SKM-1 (cell line): ENCODE results near the gene RPL22L1.
A peak's percentile ranks its signal among the peaks of the same experiment; 100 is the strongest.
"Not testable (repeated sequence)": the region's sequence is repeated elsewhere in the genome, so short reads cannot be mapped to it uniquely, and the experiment has no call there.

ENCODE experiments used
- DNase-seq: peaks from one replicate; lab custom pipeline; 2025; ENCODE audit not compliant: unreplicated experiment; lab: John Stamatoyannopoulos, UW

Gene RPL22L1

GRCh38 chr3:170869645-170870593 is at the start of gene RPL22L1:
TSS of gene RPL22L1 (minus strand) at chr3:170870195. CDS start at chr3:170870167, 28 bp downstream.
- DNase-seq, result no peak

- DNase-seq, result no peak
Observed at GRCh38 chr3:170918715-170919114, 48.7 kb upstream of the RPL22L1 start.

GRCh38 chr3:170914690-170915089 is 44.7 kb upstream of the RPL22L1 start:
- no peak for DNase-seq

GRCh38 chr3:170914212-170914611 is 44.2 kb upstream of the RPL22L1 start:
- no peak for DNase-seq

- DNase-seq, result no peak
Observed at GRCh38 chr3:170911051-170911450, 41.1 kb upstream of the RPL22L1 start.

GRCh38 chr3:170910542-170910941 is 40.5 kb upstream of the RPL22L1 start:
- no peak for DNase-seq

- no peak for DNase-seq
Observed at GRCh38 chr3:170909129-170909903, 39.3 kb upstream of the RPL22L1 start.

- DNase-seq, result peak; percentile 61
Observed at GRCh38 chr3:170908235-170909116, 38.5 kb upstream of the RPL22L1 start, which contains the start of gene EIF5A2. TSS of gene EIF5A2 (minus strand) at chr3:170908637. CDS start at chr3:170907806, 831 bp downstream.

GRCh38 chr3:170907637-170908234 is 37.7 kb upstream of the RPL22L1 start:
- DNase-seq, result no peak

- DNase-seq, result no peak
Observed at GRCh38 chr3:170905862-170906261, 35.9 kb upstream of the RPL22L1 start.

GRCh38 chr3:170903123-170903522 is 33.1 kb upstream of the RPL22L1 start:
- DNase-seq, result no peak

- DNase-seq, result no peak
Observed at GRCh38 chr3:170899455-170899854, 29.5 kb upstream of the RPL22L1 start.

- no peak for DNase-seq
Observed at GRCh38 chr3:170897978-170898377, 28.0 kb upstream of the RPL22L1 start.

GRCh38 chr3:170897199-170897598 is 27.2 kb upstream of the RPL22L1 start:
- not testable (repeated sequence) for DNase-seq

GRCh38 chr3:170896781-170897180 is 26.8 kb upstream of the RPL22L1 start:
- DNase-seq, result no peak

GRCh38 chr3:170896333-170896732 is 26.3 kb upstream of the RPL22L1 start:
- DNase-seq, result not testable (repeated sequence)

GRCh38 chr3:170893895-170894294 is 23.9 kb upstream of the RPL22L1 start:
- no peak for DNase-seq

- no peak for DNase-seq
Observed at GRCh38 chr3:170889630-170890029, 19.6 kb upstream of the RPL22L1 start.

GRCh38 chr3:170889132-170889531 is 19.1 kb upstream of the RPL22L1 start:
- DNase-seq, result no peak
